Epithelial cell of proximal tubule (primary cell): ENCODE results near the gene LRRC9. TPM values are rescaled to one million over a fixed set of nuclear protein-coding genes. Genes with fewer than 3 reads are reported as not detected.

Experiments
- DNase-seq: peaks from one replicate; pipeline ENCODE4 v3.0.0-alpha.2; 2011; ENCODE audit warnings: low read depth
- H3K4me3 ChIP-seq: 2 replicates; pipeline ENCODE4 v1.5.1; 2011; ENCODE audit warnings: low read depth, mild to moderate bottlenecking, low read length
- CTCF ChIP-seq: conservative IDR thresholded peaks from 2 replicates; pipeline ENCODE4 v1.5.1; 2012; ENCODE audit warnings: low read depth, mild to moderate bottlenecking, low read length
- total RNA-seq: library from RNA; depleted of rRNA; stranded (reverse); fragments of >200 nt; gene quantifications from 2 replicates; pipeline ENCODE4 v1.2.3, GENCODE V29; 2015

LRRC9 gene
- total RNA-seq, 1 donor from 2014 or later: 0.23 TPM

- H3K4me3 ChIP-seq: no peak overlapping the region
- no peak for TF ChIP-seq CTCF
- DNase-seq: no peak
Observed at GRCh38 chr14:59983048-59983447, 63.1 kb downstream of the LRRC9 start.

- no peak for DNase-seq
- no peak for TF ChIP-seq CTCF
- H3K4me3 ChIP-seq: no peak overlapping the region
Observed at GRCh38 chr14:59986556-59987059, 66.7 kb downstream of the LRRC9 start.

GRCh38 chr14:59997449-59997848 lies 77.5 kb downstream of the LRRC9 start:
- TF ChIP-seq CTCF: no peak
- DNase-seq: no peak
- no peak overlapping the region for H3K4me3 ChIP-seq

GRCh38 chr14:59997966-59998365 lies 78.0 kb downstream of the LRRC9 start:
- H3K4me3 ChIP-seq: no peak overlapping the region
- no peak for TF ChIP-seq CTCF
- DNase-seq: no peak

- DNase-seq: no peak
- TF ChIP-seq CTCF: no peak
- H3K4me3 ChIP-seq: no peak overlapping the region
Observed at GRCh38 chr14:59998564-59998963, 78.6 kb downstream of the LRRC9 start.

GRCh38 chr14:60002819-60003492 lies 83.0 kb downstream of the LRRC9 start:
- no peak overlapping the region for H3K4me3 ChIP-seq
- DNase-seq: no peak
- no peak for TF ChIP-seq CTCF

- TF ChIP-seq CTCF: no peak
- H3K4me3 ChIP-seq: no peak overlapping the region
- DNase-seq: peak; percentile 10
Observed at GRCh38 chr14:60003991-60004390, 84.0 kb downstream of the LRRC9 start.
